Stomach (tissue), 9 donors: ENCODE measurements around the gene MEX3B. TPM values are rescaled to one million over a fixed set of nuclear protein-coding genes. Genes with fewer than 3 reads are reported as not detected.

Experiments
- DNase-seq, 2 donors: peaks; one replicate each; pipeline versions ENCODE4 v3.0.0 to v3.0.0-alpha.2; 2013 to 2019
- H3K27ac ChIP-seq, 5 donors: fragments of 200-600 bp in 4 of 5; sonication (generic) in 4 of 5; one replicate each; pipeline ENCODE4 v1.5.1; 2013 to 2019; ENCODE audit warnings: mild to moderate bottlenecking in 1 of 5, moderate library complexity in 1 of 5
- H3K27me3 ChIP-seq, 3 donors: fragments of 200-600 bp; sonication (generic); one replicate each; pipeline ENCODE4 v1.5.1; 2017 to 2019; ENCODE audit warnings: mixed run types in 1 of 3
- H3K36me3 ChIP-seq, 4 donors: fragments of 200-600 bp; sonication (generic); 1 replicate in 3 of 4; 2 replicates in 1 of 4; pipeline ENCODE4 v1.5.1; 2016 to 2019
- H3K4me1 ChIP-seq, 4 donors: fragments of 200-600 bp; sonication (generic); one replicate each; pipeline ENCODE4 v1.5.1; 2016 to 2019
- H3K4me3 ChIP-seq, 4 donors: fragments of 200-600 bp; sonication (generic) in 3 of 4; one replicate each; pipeline ENCODE4 v1.5.1; 2016 to 2019; ENCODE audit warnings: mild to moderate bottlenecking in 1 of 4
- H3K9me3 ChIP-seq, 4 donors: fragments of 200-600 bp; sonication (generic); one replicate each; pipeline ENCODE4 v1.5.1; 2016 to 2019
- CTCF ChIP-seq, 7 experiments: fragments of 450-650 bp in 4 of 7; fragments of 200-600 bp in 3 of 7; sonication (generic) in 3 of 7; IDR thresholded peaks; one replicate each; pipeline ENCODE4 v1.5.1; 2016 to 2019; ENCODE audit warnings: antibody characterized with exemption in 7 of 7, control low read depth in 2 of 7, mild to moderate bottlenecking in 1 of 7
- EP300 ChIP-seq: sonication (generic); formaldehyde crosslinking; IDR thresholded peaks from one replicate; pipeline ENCODE4 v1.6.1; 2017; ENCODE audit warnings: antibody characterized with exemption
- POLR2A ChIP-seq, 4 donors: fragments of 450-650 bp; IDR thresholded peaks; one replicate each; pipeline ENCODE4 v1.6.1; 2016; ENCODE audit warnings: antibody characterized with exemption in 4 of 4, control low read depth in 2 of 4, mild to moderate bottlenecking in 1 of 4, moderate library complexity in 1 of 4
- POLR2AphosphoS5 ChIP-seq, 3 donors: sonication (generic); formaldehyde crosslinking; IDR thresholded peaks; one replicate each; pipeline ENCODE4 v1.6.1; 2016; ENCODE audit warnings: antibody characterized with exemption in 3 of 3
- WGBS, 5 donors: extraction: QIAGEN DNeasy Blood & Tissue Kit in 3 of 5; methylation state at CpG; one replicate each; pipeline versions ENCODE4 v1.1.5 to v1.1.7; 2013 to 2018; 5-methylcytosine and 5-hydroxymethylcytosine counted together
- intact Hi-C: fragments of 100-400 bp; cut with DNase I; formaldehyde crosslinking; loops from one replicate; pipeline ENCODE4 v1.15.1; 2023; ENCODE audit warnings: low total_unique reads
- polyA plus RNA-seq, 3 donors: library from polyadenylated mRNA; stranded (reverse); fragments of 200-250 nt; gene quantifications; one replicate each; pipeline ENCODE4 v1.2.3, GENCODE V29; 2013
- total RNA-seq, 5 donors: library from RNA; depleted of rRNA; stranded (reverse); fragments of >200 nt; gene quantifications; one replicate each; pipeline versions ENCODE4 v1.1.0 to v1.2.3, GENCODE V29; 2014 to 2016
- donor health status: healthy with polysubstance abuse.
- donor health status: Bipolar disorder and iron deficiency.
- donor health status: healthy.

MEX3B gene
- total and polyA plus RNA-seq, 8 donors, result 0.44 to 2.9 (median 0.46) TPM; not detected in 3

- DNase-seq, result no peak
- H3K36me3 ChIP-seq, result no peaks in the 10 kb centered on the region
- intact Hi-C loops, result no loop called here
- WGBS, 5 donors, result 66 to 86% (median 75%) methylated on average over 5 of the region's 5 CpGs
- H3K4me3 ChIP-seq, result no peak overlapping the region
- H3K9me3 ChIP-seq, result no peaks in the 10 kb centered on the region
- no peak overlapping the region for H3K27ac ChIP-seq
- peaks cover 0 to 51% (median 38%) of the 10 kb centered on the region in 3 donors for H3K27me3 ChIP-seq
- TF ChIP-seq EP300 (no peak), CTCF (IDR thresholded peaks at IDR 0.05) (no peak)
- H3K4me1 ChIP-seq, result peaks cover 0 to 4% (median 0%) of the 10 kb centered on the region in 4 donors
Observed at GRCh38 chr15:82064824-82065223, 19.0 kb upstream of the MEX3B start.

GRCh38 chr15:82062479-82063454, 16.9 kb upstream of the MEX3B start:
- H3K4me3 ChIP-seq, result no peak overlapping the region
- intact Hi-C loops, result no loop called here
- no peaks in the 10 kb centered on the region for H3K9me3 ChIP-seq
- DNase-seq, result peak in 1 of 2 donors; percentile 30
- WGBS, 5 donors, result 21 to 32% (median 23%) methylated on average over 20 of the region's 20 CpGs
- no peak for TF ChIP-seq POLR2A (IDR thresholded peaks at IDR 0.05)
- TF ChIP-seq POLR2AphosphoS5 (IDR thresholded peaks at IDR 0.05), result no peak
- no peak for TF ChIP-seq CTCF (IDR thresholded peaks at IDR 0.05)
- TF ChIP-seq EP300, result no peak
- peaks cover 0 to 4% (median 1%) of the 10 kb centered on the region in 4 donors for H3K4me1 ChIP-seq
- peaks cover 0 to 72% (median 51%) of the 10 kb centered on the region in 3 donors for H3K27me3 ChIP-seq
- H3K27ac ChIP-seq, result no peak overlapping the region
- no peaks in the 10 kb centered on the region for H3K36me3 ChIP-seq

DNA sequence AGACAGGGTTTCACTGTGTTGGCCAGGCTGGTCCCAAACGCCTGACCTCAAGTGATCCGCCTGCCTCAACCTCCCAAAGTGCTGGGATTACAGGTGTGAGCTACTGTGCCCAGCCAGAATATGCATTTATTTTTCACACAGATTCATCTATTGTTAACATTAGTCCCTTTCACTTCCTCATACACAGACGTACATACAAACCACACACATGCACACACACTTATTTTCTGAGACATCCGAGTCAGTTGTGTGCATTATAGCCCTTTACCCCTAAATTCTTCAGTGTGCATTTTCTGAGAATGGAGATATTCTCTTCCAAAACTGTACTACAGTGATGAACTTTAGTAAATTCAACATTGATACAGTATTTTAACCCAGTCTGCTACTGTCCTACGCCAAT, 15.0 kb upstream of the MEX3B start:
- Histone ChIP-seq H3K9me3 (no peaks in the 10 kb centered on the region), H3K36me3 (no peaks in the 10 kb centered on the region), H3K27me3 (peaks cover 0 to 92% (median 65%) of the 10 kb centered on the region in 3 donors), H3K4me3 (no peak overlapping the region), H3K27ac (no peak overlapping the region), H3K4me1 (peaks cover 0 to 4% (median 2%) of the 10 kb centered on the region in 4 donors)
- DNase-seq, result no peak
- TF ChIP-seq POLR2AphosphoS5 (IDR thresholded peaks at IDR 0.05), result no peak
- TF ChIP-seq EP300, result no peak
- no peak for TF ChIP-seq CTCF (IDR thresholded peaks at IDR 0.05)
- no peak for TF ChIP-seq POLR2A (IDR thresholded peaks at IDR 0.05)
- intact Hi-C loops, result no loop called here
- 62 to 82% (median 76%) methylated on average over 5 of the region's 5 CpGs for WGBS, 5 donors

GRCh38 chr15:82058517-82059204, 12.8 kb upstream of the MEX3B start:
- 0 to 21% (median 8%) methylated on average over 2 of the region's 2 CpGs for WGBS, 5 donors
- no peak for TF ChIP-seq POLR2AphosphoS5 (IDR thresholded peaks at IDR 0.05)
- no peak for TF ChIP-seq EP300
- TF ChIP-seq CTCF (IDR thresholded peaks at IDR 0.05), result no peak
- TF ChIP-seq POLR2A (IDR thresholded peaks at IDR 0.05), result no peak
- H3K36me3 ChIP-seq, result no peaks in the 10 kb centered on the region
- no peak overlapping the region for H3K4me3 ChIP-seq
- no peak overlapping the region for H3K27ac ChIP-seq
- intact Hi-C loops, result no loop called here
- no peaks in the 10 kb centered on the region for H3K9me3 ChIP-seq
- DNase-seq, result no peak
- peaks cover 0 to 97% (median 62%) of the 10 kb centered on the region in 3 donors for H3K27me3 ChIP-seq
- H3K4me1 ChIP-seq, result peaks cover 0 to 4% (median 2%) of the 10 kb centered on the region in 4 donors
